ENCODE results near the gene KLRF2.

KLRF2 gene

DNA sequence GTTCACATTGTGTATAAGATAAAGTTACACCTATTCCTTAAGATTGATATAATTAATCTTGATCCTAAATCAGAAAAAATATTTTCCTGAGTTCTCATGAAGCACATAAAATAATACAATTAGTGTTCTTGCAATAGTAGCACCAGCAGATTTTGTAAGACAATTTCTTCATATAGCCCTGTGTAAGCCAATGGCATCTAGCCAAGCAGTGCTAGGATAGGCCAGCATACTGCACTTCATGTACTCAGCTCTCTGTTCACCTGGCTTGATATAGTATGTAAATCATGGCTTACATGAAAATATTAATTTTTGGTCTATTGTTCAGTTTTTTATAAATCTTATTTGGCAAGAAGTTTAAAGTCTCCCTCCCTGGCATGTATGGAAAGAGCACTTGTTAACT, 1.9 kb downstream of the KLRF2 start:
- TF ChIP-seq, protein P1, sequence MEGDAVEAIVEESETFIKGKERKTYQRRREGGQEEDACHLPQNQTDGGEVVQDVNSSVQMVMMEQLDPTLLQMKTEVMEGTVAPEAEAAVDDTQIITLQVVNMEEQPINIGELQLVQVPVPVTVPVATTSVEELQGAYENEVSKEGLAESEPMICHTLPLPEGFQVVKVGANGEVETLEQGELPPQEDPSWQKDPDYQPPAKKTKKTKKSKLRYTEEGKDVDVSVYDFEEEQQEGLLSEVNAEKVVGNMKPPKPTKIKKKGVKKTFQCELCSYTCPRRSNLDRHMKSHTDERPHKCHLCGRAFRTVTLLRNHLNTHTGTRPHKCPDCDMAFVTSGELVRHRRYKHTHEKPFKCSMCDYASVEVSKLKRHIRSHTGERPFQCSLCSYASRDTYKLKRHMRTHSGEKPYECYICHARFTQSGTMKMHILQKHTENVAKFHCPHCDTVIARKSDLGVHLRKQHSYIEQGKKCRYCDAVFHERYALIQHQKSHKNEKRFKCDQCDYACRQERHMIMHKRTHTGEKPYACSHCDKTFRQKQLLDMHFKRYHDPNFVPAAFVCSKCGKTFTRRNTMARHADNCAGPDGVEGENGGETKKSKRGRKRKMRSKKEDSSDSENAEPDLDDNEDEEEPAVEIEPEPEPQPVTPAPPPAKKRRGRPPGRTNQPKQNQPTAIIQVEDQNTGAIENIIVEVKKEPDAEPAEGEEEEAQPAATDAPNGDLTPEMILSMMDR (IDR thresholded peaks at IDR 0.05; ENCODE audit: insufficient read depth, low read depth, low read length, missing control alignments): no peak
- H3K4me3 ChIP-seq (ENCODE audit: low read depth, low read length): no peak overlapping the region
- DNase-seq (ENCODE audit: low read depth): no peak

DNA sequence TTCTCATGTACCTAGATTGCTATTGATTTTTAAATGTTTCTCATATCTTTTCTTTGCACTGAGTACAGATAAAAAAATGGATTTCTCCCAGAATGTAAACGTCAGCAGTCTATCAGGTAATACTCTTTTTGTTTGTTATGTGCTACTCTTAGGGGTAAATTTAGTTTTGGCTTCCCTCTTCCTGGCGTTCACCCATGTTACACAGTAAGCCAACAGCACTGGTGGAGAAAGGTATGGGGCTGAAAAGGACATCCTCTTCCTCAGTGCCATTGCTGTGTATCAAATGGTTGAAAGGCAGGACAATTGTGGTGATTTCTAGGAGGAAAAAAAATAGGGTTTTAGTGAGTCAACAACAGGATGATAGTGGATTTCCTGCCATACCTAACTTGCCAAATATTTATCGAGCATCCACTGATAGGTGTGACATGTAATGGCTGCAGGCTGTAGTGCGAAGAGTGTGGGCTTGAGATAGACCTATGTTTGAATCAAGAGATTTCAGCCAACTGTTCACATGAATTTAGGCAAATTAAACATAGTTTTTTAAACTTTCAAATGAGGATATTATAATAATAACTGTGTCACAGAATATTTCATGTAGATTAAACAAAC, 7.5 kb downstream of the KLRF2 start:
- TF ChIP-seq, protein P1 (IDR thresholded peaks at IDR 0.05; ENCODE audit: insufficient read depth, low read depth, low read length, missing control alignments): no peak
- no peak overlapping the region for H3K4me3 ChIP-seq (ENCODE audit: low read depth, low read length)
- no peak for DNase-seq (ENCODE audit: low read depth)

DNA sequence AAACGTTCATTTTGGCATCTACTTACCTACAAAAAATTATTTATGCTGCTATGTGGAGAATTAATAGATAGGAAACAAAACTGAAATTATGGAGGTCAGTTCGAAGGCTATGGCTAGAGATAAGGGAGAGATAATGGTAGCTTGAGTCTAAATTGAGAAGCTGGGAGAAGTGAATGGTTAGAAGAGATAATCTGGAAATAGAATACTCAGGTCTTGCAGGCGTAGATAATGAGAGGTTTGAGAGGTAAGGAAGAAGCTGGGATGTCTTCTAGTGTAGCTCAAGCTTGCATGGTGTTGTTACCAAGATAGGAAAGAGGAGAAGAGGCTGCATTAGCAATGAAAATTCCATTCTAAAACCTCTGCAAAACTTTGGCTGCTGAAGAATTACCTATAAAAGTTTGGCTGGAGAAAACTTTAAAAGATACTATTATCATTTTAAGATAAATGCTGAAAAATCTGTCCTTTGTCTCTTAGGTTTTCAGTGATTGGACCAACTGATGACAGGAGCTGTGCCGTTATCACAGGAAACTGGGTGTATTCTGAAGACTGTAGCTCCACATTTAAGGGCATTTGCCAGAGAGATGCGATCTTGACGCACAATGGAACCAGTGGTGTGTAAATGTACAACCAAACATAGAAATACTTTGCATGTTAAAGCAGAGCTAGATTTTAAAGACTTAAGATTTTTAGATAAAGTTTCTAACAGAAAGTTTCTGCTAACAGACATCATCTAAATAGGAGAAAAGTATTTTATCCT, 14.1 kb downstream of the KLRF2 start:
- TF ChIP-seq, protein P1 (IDR thresholded peaks at IDR 0.05; ENCODE audit: insufficient read depth, low read depth, low read length, missing control alignments): no peak
- H3K4me3 ChIP-seq (ENCODE audit: low read depth, low read length): no peak overlapping the region
- DNase-seq (ENCODE audit: low read depth): no peak

DNA sequence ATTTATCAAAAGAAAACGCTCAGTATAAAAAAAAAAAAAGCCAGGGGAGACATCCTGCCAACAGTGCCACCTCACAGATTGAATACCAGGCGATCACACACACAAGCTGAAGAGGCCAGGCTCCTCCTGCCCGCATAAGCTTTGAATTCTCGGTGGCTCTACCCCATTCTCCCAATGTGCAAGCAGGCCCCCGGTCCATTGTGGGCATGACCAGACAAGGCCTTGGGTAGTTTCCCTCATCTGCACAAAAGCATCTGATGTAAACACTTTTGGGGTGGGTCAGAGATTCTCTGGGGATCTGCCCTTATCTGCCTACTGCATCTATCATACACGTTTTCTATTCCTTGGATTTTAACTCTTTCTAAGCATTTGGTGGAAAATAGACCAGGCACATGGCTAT, 16.2 kb downstream of the KLRF2 start:
- no peak overlapping the region for H3K4me3 ChIP-seq (ENCODE audit: low read depth, low read length)
- TF ChIP-seq, protein P1 (IDR thresholded peaks at IDR 0.05; ENCODE audit: insufficient read depth, low read depth, low read length, missing control alignments): no peak
- DNase-seq (ENCODE audit: low read depth): no peak

DNA sequence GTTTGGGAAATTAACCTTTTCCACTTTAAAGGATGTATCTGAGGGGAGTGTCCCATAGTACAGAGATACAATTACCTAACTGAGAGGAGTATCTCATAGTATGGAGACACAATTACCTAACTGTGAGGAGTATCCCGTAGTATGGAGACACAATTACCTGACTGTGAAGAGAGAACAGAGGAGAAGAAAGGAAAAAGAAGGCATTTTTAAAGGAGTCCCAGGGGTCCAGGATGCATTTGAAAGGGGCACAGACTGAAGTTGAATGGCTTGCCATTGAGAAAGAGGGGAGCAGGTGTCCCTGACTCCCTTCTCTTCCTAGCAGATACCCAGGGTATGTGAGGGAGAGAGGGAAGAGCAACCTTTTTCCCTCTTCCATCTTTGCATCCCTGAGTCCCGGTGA, 17.9 kb downstream of the KLRF2 start:
- no peak overlapping the region for H3K4me3 ChIP-seq (ENCODE audit: low read depth, low read length)
- no peak for DNase-seq (ENCODE audit: low read depth)
- TF ChIP-seq, protein P1 (IDR thresholded peaks at IDR 0.05; ENCODE audit: insufficient read depth, low read depth, low read length, missing control alignments): no peak

DNA sequence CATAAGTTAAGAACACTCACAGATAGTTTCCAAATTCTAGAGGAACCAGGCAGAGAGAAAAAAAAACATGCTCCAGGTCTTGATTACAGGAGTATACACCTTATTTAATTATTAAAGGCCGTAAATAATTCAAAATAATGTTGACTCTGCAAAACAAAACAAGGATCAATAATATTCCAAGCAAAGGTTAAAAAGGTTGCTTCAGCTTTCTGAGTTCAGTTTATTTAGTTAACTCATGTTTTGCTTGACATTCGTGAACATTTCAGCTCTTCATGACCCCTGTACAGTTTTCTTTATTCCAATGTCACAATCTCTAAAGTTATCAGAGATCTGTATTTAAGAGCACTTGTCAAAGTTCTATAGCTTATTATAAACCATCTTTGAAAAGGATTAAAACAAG, 19.6 kb downstream of the KLRF2 start:
- H3K4me3 ChIP-seq (ENCODE audit: low read depth, low read length): no peak overlapping the region
- DNase-seq (ENCODE audit: low read depth): no peak
- TF ChIP-seq, protein P1 (IDR thresholded peaks at IDR 0.05; ENCODE audit: insufficient read depth, low read depth, low read length, missing control alignments): no peak

Measured in GM12865 (cell line).